Suprapubic skin (tissue), 4 donors: Measurements from ENCODE around the gene ELF1.

Experiments used
- CTCF ChIP-seq, 2 donors: fragments of 200-600 bp in 1 of 2; fragments of 450-650 bp in 1 of 2; sonication (generic) in 1 of 2; IDR thresholded peaks; one replicate each; pipeline ENCODE4 v1.5.1; 2016 to 2019; ENCODE audit warnings: antibody characterized with exemption in 2 of 2, mild to moderate bottlenecking in 1 of 2, moderate library complexity in 1 of 2
- EP300 ChIP-seq: sonication (generic); formaldehyde crosslinking; IDR thresholded peaks from one replicate; pipeline ENCODE4 v1.6.1; 2017; ENCODE audit warnings: antibody characterized with exemption
- POLR2A ChIP-seq, 2 donors: fragments of 450-650 bp; IDR thresholded peaks; one replicate each; pipeline ENCODE4 v1.6.1; 2017; ENCODE audit warnings: antibody characterized with exemption in 2 of 2, mild to moderate bottlenecking in 2 of 2, moderate library complexity in 2 of 2
- POLR2AphosphoS5 ChIP-seq, 3 donors: sonication (generic); formaldehyde crosslinking; IDR thresholded peaks; one replicate each; pipeline ENCODE4 v1.6.1; 2017; ENCODE audit warnings: antibody characterized with exemption in 3 of 3

- TF ChIP-seq CTCF (IDR thresholded peaks at IDR 0.05) (no peak), EP300 (no peak), POLR2A (IDR thresholded peaks at IDR 0.05) (no peak), POLR2AphosphoS5 (IDR thresholded peaks at IDR 0.05) (no peak)
Observed at GRCh38 chr13:41005704-41006103, 13.4 kb downstream of the ELF1 start.
